HG03097 (cell line): Measurements from ENCODE around the gene CCDC190.
A peak's percentile ranks its signal among the peaks of the same experiment; 100 is the strongest.
"Not testable (repeated sequence)": the region's sequence is repeated elsewhere in the genome, so short reads cannot be mapped to it uniquely, and the experiment has no call there.

Source experiments
- ATAC-seq: cut with Tn5 transposase; IDR thresholded peaks from one replicate; pipeline ENCODE4 v1.9.1; 2021; ENCODE audit not compliant: unreplicated experiment, low FRiP score

CCDC190 gene

GRCh38 chr1:162878000-162878596 is 17.1 kb upstream of the CCDC190 start:
- no peak for ATAC-seq

DNA sequence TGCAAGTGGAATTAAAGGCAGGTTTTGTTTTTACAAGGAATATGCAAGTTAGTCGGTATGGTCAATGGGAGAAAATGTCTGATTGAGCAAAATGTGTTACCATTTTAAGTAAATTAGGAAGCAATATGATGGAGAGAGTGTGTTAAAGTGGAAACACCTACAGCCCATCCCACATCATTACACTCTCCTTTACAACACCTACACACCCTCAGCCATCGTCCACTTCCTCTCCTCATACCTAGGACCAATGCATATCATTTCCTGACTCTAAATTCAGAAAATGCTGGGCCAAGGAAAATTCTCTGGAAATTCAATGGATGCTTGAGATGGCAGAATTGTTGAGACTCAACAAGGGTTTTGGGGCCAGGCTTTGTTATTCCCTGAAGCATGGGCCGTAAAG is 16.4 kb upstream of the CCDC190 start:
- ATAC-seq = no peak

GRCh38 chr1:162876751-162877150 is 15.8 kb upstream of the CCDC190 start:
- no peak for ATAC-seq

DNA sequence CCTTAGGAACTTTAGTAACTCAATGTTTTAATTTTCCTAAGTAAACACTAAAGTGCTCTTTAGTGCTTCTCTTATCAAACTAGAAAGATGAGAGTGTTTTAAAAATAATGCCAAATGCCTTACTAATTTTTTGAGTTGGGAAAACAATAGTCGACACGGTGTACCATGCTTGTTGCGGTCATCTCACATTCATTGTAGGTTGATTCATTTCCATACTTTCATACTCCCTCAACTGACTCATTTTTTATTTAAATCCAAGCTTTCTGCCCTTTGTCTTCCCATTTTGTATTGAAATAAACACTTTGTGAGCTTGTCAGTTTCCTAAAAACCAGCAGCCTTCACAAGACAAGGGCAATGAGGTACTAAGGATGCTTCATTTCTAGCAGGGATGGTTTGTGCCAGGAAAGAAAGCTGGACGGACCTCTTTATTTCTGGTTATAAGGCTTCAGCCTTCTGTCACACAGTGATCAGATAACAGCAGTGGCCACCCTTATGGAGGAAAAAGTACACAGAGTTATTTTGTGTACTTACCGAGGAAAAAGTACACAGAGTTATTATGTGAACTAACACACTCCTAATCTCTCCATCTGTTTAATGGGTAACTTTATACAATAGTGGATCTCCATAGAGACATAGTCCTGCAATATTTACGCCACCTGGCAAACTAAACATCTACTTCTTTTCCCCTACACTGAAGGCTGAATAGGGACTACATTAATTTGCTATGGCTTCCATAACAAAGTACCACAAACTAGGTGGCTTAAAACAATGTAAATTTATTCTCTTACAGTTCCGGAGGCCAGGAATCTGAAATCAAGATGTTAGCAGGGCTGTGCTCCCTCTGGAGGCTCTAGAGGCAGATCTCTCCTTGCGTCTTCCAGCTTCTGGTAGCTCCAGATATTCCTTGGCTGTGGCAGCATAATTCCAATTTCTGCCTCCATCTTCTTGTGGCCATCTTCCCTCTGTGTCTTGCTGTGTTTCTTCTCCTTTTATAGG is 13.0 kb upstream of the CCDC190 start:
- no peak for ATAC-seq

DNA sequence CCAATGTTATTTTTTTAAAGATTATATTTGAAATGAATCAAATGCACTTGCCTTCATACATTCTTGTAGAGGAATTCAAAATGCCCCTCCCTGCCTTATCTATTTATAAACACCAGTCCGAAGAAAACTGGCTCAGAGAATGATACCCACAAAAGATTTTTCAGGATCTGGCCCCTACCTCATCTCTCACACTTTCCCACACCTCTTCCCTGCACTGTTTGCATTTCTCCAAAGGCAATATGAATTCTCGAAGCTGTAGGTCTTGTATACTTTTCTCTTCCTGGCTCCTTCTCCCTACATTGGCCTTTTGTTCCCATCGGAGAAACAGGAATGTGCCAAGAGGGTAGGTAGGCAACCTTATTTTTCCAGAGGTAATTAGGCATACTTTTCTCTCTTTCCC is 12.0 kb upstream of the CCDC190 start:
- ATAC-seq = no peak

DNA sequence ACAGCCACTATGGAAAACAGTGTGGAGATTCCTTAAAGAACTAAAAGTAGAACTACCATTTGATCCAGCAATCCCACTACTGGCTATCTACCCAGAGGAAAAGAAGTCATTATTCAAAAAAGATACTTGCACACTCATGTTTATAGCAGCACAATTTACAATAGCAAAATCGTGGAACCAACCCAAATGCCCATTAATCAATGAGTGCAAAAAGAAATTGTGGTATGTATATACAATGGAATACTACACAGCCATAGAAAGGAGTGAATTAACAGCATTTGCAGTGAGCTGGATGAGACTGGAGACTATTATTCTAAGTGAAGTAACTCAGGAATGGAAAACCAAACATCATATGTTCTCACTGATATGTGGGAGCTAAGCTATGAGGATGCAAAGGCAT is 10.4 kb upstream of the CCDC190 start:
- not testable (repeated sequence) for ATAC-seq

- ATAC-seq = no peak
Measured at GRCh38 chr1:162868972-162869371, 8.0 kb upstream of the CCDC190 start.

- no peak for ATAC-seq
Measured at GRCh38 chr1:162861625-162862024, 650 bp upstream of the CCDC190 start.

DNA sequence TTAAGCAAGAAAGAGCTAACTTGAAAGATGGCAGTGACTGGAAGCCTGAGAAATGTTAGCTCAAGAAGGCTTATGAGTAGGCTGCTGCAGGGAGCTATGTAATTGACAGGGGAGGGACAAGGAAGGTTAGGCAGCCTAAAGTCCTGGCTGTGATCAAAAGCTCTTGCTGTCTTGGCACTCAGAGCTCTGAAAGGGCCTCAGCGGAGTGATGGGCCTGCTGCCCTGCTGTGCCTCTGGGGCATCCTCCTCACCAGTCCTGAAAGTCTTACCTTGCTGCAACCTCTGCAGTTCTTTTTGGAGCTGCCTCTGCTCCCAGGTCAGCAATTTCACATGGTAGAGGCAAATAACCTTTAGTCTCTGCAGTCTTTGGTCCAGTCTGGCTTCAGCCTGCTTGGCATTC is 1.8 kb downstream of the CCDC190 start:
- ATAC-seq = no peak

GRCh38 chr1:162857850-162858249 is 3.1 kb downstream of the CCDC190 start:
- no peak for ATAC-seq

- ATAC-seq = no peak
Measured at GRCh38 chr1:162856260-162856659, 4.7 kb downstream of the CCDC190 start.

DNA sequence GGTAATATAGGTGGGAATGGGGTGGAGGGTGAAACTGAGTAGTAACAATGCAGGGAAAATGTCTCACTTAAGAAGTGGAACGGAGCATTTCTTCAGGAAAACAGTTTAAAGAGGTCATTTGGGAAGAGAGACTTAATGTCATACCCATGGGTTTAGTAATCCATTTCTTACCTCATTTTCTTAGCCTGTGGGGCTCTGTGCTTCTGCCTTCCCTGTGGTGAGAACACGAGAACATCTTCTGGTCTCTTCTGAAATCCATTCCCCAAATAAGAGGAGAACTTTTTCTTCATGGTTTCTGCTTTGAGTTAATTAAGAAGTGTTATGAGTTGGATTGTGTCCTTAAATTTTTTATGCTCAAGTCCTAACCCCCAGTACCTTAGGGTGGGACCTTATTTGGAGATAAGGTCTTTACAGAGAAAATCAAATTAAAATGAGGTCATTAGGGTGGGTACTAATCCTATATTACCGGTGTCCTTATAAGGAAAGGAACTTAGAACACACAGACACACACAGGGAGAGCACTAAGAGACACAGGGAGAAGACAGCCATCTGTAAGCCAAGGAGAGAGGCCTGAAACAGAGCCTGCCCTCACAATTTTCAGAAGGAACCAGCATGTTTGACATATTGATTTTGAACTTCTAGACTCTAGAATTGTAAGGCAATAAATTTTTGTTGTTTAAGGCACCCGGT is 5.4 kb downstream of the CCDC190 start:
- no peak for ATAC-seq

DNA sequence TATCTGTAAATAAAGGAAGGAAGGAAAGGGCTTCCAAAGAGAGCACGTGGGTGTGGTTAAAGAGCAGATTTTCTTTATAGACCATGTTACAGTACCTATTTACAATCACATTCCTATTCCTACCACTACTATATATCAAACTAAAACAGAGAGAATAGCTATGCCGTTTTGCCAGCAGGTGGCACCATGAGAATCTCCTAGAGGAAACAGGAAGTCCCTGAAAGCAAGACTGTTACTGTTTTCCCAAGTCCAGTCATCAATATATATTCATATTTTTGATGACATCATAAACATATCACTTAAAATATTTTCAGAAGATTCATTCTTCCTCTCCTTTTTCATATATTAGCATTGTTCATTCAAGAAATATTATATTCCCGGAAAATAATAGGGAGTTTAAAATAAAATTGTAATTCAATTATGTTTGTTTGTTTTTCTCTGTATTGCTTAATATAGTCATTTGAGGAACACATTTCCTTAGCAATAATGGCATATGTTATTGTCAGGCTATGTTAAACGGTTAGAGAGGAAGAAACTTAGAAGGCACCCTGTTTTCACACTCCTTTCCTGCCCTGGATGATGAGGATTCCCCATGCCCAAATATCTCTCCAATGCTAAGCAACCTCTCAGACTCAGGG is 6.6 kb downstream of the CCDC190 start:
- peak; percentile 89 for ATAC-seq

DNA sequence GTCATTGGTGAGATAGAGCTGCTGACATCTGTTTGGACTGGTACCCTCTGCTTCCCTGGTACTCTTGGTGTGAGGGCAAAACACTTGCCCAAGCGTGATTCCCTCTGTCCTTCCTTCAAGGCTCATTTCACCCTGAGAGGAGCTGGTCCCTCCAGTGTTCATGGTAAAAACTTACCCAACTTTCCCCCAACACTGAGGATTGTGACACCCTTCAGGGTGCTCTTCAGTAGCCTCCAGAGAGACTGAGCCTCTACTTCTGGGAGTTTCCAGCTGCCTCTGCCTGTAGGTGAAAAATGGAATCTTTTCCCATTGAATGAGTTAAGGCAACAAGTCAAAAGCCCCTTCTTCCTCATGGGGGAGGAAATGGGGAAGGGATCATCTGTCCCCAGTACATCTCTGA is 9.6 kb downstream of the CCDC190 start:
- ATAC-seq = no peak

- ATAC-seq = no peak
Measured at GRCh38 chr1:162849711-162850110, 11.3 kb downstream of the CCDC190 start.

DNA sequence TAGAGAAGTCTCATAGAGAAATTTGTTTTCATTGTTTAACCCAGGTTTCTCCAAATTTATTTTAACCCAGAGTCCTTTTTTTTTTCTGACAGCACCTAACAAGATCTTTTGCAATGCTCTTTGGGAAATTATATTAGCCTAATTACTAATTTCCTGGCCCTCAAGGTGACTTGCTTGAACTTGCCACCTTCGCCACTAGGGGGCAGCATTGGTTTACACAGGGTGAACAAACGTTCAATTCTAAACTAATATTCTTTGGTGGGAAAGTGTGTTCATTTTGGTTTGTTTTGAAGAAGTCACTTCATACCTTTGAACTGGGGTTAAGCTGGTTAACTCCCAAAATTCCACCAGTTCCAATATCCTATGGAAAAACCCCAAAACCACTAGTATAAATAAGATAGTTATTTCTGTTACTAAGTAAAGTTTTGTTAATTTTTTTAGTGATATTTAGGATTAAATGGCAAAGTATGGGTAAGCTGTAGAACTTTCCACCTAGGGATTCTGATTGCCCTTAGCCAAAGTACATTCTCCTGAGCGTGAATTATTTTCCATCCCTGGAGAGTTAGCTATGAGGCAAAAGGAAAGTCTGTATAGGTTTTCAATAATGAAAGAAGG is 13.0 kb downstream of the CCDC190 start:
- no peak for ATAC-seq

DNA sequence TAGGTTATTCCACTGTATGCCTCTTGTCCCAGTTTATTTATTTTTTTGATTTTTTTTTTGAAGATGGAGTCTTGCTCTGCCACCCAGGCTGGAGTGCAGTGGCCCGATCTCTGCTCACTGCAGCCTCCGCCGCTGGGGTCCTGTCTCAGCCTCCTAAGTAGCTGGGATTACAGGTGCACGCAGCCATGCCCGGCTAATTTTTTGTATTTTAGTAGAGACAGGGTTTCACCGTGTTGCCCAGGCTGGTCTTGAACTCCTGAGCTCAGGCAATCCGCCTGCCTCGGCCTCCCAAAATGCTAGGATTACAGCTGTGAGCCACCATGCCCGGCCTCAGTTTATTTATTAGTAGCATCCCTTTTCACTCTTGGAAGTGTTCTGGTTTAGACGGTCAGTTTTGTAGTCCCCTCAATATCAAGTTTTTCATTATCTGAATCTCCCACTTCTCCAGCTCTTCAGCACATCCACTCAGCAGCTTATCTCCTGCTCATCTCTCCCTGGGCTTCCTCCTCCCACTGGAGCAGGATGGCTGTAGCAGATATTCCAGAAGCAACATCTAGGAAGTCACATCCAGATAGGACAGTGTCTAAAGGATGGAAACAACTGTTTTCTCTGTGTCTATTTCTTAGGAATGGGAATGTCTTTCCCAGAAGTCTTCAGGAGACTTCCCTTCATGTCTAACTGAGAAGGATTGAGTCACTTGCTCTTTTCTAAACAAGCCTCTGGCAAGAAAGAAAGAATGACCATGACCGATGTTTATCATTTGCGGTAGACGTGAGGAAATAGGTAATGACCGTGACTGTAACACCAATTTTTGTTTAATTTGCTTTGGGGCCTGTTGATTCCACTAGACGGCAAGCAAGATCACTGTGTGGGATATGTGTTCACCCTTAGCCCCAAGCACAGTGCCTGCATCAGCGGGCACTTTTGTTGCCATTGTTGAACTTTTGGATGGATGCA is 14.4 kb downstream of the CCDC190 start:
- no peak for ATAC-seq

DNA sequence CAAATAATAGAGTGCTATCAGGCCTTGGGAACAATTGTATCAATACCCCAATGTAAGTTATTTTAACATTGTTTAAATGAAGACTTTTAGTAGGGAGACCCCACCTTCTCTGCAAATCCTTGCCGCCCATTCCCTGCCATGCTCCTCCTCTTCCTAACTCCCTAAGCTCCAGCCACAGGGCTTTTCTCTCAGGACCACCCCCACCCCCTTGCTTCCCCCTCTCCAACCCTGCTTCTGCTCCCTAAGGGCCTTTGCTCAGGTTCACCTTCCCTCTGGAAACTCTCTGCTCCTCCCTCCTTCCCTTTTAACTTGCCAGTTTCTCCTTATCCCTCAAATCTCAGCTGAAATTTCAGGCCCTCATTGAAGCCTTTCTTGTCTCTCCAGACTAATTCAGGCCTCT is 16.8 kb downstream of the CCDC190 start:
- ATAC-seq = no peak

DNA sequence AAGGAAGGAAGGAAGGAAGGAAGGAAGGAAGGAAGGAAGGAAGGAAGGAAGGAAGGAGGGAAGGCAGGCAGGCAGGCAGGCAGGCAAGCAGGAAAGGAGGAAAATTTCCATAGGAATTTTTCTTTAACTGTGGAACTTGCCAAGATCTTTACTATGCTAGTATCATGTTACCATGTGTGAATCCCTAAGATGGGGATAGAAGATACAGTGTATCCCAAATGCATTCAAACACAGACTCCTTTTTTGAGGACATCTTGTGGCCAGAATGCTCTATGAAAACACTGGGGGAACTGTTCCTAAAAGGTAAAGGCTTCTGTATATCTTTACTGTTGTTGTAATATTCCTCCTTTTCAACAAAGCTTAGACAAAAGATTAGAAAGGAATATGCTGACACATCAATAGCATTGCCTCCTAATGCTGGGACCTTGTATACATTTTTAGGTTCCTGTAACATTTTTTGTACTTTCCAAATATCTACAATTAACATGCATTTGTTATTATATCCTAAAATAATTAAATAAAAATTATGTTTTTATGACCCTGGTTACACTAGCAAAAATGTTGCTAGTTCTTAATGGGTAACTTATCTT is 20.6 kb downstream of the CCDC190 start:
- ATAC-seq = no peak
